SU-DHL-6 (cell line): ENCODE data around the gene ORC6.

ENCODE experiments used
- H2AFZ ChIP-seq: fragments of 200-600 bp; sonication (generic); 2 replicates; pipeline ENCODE4 v1.6.1; 2014; ENCODE audit warnings: low read depth, mild to moderate bottlenecking, moderate library complexity, mixed read lengths, antibody characterized with exemption, low read length; ENCODE audit not compliant: severe bottlenecking
- H3F3A ChIP-seq: fragments of 200-600 bp; shearing (Covaris generic); 2 replicates; pipeline ENCODE4 v1.6.0; 2016; ENCODE audit warnings: antibody characterized with exemption, mild to moderate bottlenecking; ENCODE audit not compliant: insufficient read depth
- H3K27ac ChIP-seq: fragments of 200-600 bp; sonication (generic); 2 replicates; pipeline ENCODE4 v1.5.1; 2016; ENCODE audit warnings: low read depth, mild to moderate bottlenecking, low read length, moderate library complexity, mixed read lengths
- H3K27me3 ChIP-seq: fragments of 200-600 bp; sonication (generic), shearing (Covaris generic); 2 replicates; pipeline ENCODE4 v1.6.0; 2014; ENCODE audit warnings: mild to moderate bottlenecking, low read length
- H3K36me3 ChIP-seq: fragments of 200-600 bp; sonication (generic); 2 replicates; pipeline ENCODE4 v1.6.1; 2014; ENCODE audit warnings: mild to moderate bottlenecking, low read length, mixed read lengths
- H3K4me2 ChIP-seq: fragments of 300-600, 200-600 bp; shearing (Covaris generic), sonication (generic); 2 replicates; pipeline ENCODE4 v1.6.0; 2014; ENCODE audit warnings: low read length, low read depth, mild to moderate bottlenecking; ENCODE audit not compliant: poor library complexity, severe bottlenecking
- H3K4me3 ChIP-seq: fragments of 200-600 bp; sonication (generic); 2 replicates; pipeline ENCODE4 v1.5.1; 2014; ENCODE audit warnings: antibody characterized with exemption, low read length, mild to moderate bottlenecking, mixed read lengths; ENCODE audit not compliant: insufficient read depth, poor library complexity, severe bottlenecking
- H3K79me2 ChIP-seq: fragments of 200-600 bp; sonication (generic); 2 replicates; pipeline ENCODE4 v1.6.1; 2014; ENCODE audit warnings: mild to moderate bottlenecking, low read length, moderate library complexity; ENCODE audit not compliant: insufficient read depth
- H3K9ac ChIP-seq: fragments of 200-600 bp; sonication (generic); 2 replicates; pipeline ENCODE4 v1.7.0; 2014; ENCODE audit warnings: mild to moderate bottlenecking, low read length
- H3K9me2 ChIP-seq: fragments of 200-600 bp; sonication (generic); replicated peaks from 2 replicates; pipeline ENCODE4 v1.6.1; 2014; ENCODE audit warnings: low read length; ENCODE audit not compliant: insufficient read depth
- H3K9me3 ChIP-seq: fragments of 200-600 bp; sonication (generic); 2 replicates; pipeline ENCODE4 v1.6.1; 2014; ENCODE audit warnings: low read length, mixed read lengths; ENCODE audit not compliant: insufficient read depth
- H4K20me1 ChIP-seq: fragments of 200-600 bp; sonication (generic); 2 replicates; pipeline ENCODE4 v1.6.1; 2014; ENCODE audit warnings: low read depth, mild to moderate bottlenecking, antibody characterized with exemption, low read length, moderate library complexity, mixed read lengths
- EZH2phosphoT487 ChIP-seq: fragments of 200-600 bp; sonication (generic), shearing (Covaris generic); conservative IDR thresholded peaks from 2 replicates; pipeline ENCODE4 v1.6.1; 2018; ENCODE audit warnings: mild to moderate bottlenecking, antibody characterized with exemption, low read length, moderate library complexity, mixed read lengths
- TF ChIP-seq, protein P1 (sequence below): fragments of 200-600 bp; sonication (generic); IDR thresholded peaks from one replicate; pipeline ENCODE4 v1.5.1; 2017; ENCODE audit warnings: antibody characterized with exemption, mild to moderate bottlenecking, low read length, moderate library complexity; ENCODE audit not compliant: insufficient read depth, poor library complexity, severe bottlenecking

Gene ORC6

DNA sequence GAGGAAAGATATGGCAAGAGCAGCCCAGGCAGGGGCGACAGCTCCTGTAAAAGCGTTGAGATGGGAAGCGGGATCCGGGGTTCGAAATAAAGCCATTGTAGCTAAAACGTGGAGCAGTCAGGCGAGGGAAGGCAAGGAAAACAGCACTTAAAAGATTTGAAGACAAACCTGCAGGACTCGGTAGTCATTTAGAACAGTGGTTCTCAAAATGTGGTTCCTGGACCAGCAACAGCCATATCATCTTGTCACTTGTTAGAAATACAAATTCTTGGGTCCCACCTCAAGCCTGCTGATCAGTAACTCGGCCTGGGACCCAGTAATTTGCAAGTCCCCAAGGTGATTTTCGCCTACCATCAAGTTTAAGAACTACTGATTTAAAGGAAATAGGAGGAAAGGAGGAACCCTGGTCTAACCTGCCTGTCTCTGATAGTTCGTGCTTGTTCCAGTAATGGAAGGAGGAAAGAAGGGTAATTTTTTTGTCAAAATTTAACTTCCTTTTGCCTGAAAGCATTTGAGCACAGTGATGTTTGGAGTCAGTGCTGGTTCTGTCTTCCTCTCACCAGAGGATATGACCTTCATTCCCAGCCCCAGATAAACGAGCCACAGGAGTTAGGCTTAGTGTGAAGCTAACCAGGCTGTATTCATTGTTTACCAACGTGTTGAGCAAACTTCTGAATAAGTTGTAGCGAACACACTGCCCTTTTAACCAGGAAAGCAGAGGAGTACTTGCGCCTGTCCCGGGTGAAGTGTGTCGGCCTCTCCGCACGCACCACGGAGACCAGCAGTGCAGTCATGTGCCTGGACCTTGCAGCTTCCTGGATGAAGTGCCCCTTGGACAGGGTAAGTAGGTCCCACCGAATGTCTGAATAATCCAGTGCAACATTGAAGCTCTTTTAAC is 1.1 kb downstream of the ORC6 start:
- peak overlapping the region; percentile 99 for H3K4me3 ChIP-seq
- H3K79me2 ChIP-seq: peaks cover 61% of the 10 kb centered on the region
- H2AFZ ChIP-seq: no peak overlapping the region
- H3K9ac ChIP-seq: peak overlapping the region; percentile 76
- TF ChIP-seq EZH2phosphoT487: no peak
- TF ChIP-seq, protein P1, sequence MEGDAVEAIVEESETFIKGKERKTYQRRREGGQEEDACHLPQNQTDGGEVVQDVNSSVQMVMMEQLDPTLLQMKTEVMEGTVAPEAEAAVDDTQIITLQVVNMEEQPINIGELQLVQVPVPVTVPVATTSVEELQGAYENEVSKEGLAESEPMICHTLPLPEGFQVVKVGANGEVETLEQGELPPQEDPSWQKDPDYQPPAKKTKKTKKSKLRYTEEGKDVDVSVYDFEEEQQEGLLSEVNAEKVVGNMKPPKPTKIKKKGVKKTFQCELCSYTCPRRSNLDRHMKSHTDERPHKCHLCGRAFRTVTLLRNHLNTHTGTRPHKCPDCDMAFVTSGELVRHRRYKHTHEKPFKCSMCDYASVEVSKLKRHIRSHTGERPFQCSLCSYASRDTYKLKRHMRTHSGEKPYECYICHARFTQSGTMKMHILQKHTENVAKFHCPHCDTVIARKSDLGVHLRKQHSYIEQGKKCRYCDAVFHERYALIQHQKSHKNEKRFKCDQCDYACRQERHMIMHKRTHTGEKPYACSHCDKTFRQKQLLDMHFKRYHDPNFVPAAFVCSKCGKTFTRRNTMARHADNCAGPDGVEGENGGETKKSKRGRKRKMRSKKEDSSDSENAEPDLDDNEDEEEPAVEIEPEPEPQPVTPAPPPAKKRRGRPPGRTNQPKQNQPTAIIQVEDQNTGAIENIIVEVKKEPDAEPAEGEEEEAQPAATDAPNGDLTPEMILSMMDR: peak; percentile 2
- H3K27me3 ChIP-seq: no peaks in the 10 kb centered on the region
- H3F3A ChIP-seq: peaks cover 8% of the 10 kb centered on the region; the same call in 1 of the 2 replicates
- peaks cover 32% of the 10 kb centered on the region for H3K36me3 ChIP-seq
- H3K27ac ChIP-seq: peak overlapping the region; percentile 93
- H3K9me3 ChIP-seq: no peaks in the 10 kb centered on the region
- peak overlapping the region; percentile 89 for H3K4me2 ChIP-seq
- H3K9me2 ChIP-seq: no peaks in the 10 kb centered on the region
- peaks cover 23% of the 10 kb centered on the region for H4K20me1 ChIP-seq

DNA sequence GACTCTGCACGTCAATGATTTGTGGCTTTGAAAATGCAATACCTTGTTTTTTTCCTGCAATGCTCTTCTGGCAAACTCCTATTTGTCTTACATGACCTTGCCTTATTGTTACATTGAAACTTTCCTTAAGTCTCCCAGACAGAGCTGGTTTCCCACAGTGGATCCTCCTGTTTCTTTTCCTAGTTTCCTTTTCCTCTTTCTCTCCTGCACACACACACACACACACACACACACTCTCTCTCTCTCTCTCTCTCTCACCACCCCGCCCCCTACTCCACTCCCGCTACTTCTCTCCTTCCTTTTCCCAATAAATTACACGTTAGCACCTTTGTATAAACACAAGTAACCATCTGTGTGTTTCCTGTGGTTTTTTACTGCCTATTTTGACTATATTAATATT is 2.3 kb downstream of the ORC6 start:
- no peaks in the 10 kb centered on the region for H3K9me3 ChIP-seq
- H3F3A ChIP-seq: peaks cover 13% of the 10 kb centered on the region
- peaks cover 49% of the 10 kb centered on the region for H3K79me2 ChIP-seq
- peak overlapping the region; percentile 89 for H3K4me2 ChIP-seq
- H2AFZ ChIP-seq: no peak overlapping the region
- peak overlapping the region; percentile 76 for H3K9ac ChIP-seq
- H4K20me1 ChIP-seq: peaks cover 16% of the 10 kb centered on the region; the same call in 1 of the 2 replicates
- H3K36me3 ChIP-seq: peaks cover 43% of the 10 kb centered on the region
- no peaks in the 10 kb centered on the region for H3K27me3 ChIP-seq
- no peaks in the 10 kb centered on the region for H3K9me2 ChIP-seq
- 0 out of 2 replicates have a peak overlapping the region, but pooled peaks have one; percentile 12 for H3K27ac ChIP-seq
- TF ChIP-seq, protein P1: no peak
- TF ChIP-seq EZH2phosphoT487: no peak
- peak overlapping the region; percentile 99 for H3K4me3 ChIP-seq

DNA sequence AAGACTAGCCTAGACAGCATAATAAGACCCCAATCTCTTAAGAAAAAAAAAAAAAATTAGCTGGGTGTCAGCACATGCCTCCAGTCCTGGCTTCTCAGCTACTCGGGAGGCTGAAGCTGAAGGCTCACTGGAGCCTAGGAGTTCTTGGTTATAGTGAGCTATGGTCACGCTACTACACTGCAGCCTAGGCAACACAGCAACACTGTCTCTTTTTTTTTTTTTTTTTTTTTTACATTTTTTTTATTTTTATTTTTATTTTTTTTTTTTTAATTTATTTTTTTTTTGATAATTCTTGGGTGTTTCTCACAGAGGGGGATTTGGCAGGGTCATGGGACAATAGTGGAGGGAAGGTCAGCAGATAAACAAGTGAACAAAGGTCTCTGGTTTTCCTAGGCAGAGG is 4.1 kb downstream of the ORC6 start:
- Histone ChIP-seq H3K9me3 (no peaks in the 10 kb centered on the region), H3K79me2 (peaks cover 31% of the 10 kb centered on the region), H3K4me3 (no peak overlapping the region), H4K20me1 (peaks cover 11% of the 10 kb centered on the region; the same call in 1 of the 2 replicates), H2AFZ (no peak overlapping the region), H3K27me3 (no peaks in the 10 kb centered on the region), H3K27ac (no peak overlapping the region), H3K36me3 (peaks cover 55% of the 10 kb centered on the region), H3K9ac (no peak overlapping the region), H3K4me2 (no peak overlapping the region), H3K9me2 (no peaks in the 10 kb centered on the region), H3F3A (peaks cover 13% of the 10 kb centered on the region)
- TF ChIP-seq, protein P1: no peak
- TF ChIP-seq EZH2phosphoT487: no peak
